AG08395 (cell line): ENCODE results near the gene C18orf32.
A peak's percentile ranks its signal among the peaks of the same experiment; 100 is the strongest.
"Not testable (repeated sequence)": the region's sequence is repeated elsewhere in the genome, so short reads cannot be mapped to it uniquely, and the experiment has no call there.

Experiments
- DNase-seq: peaks from one replicate; pipeline ENCODE4 v3.0.0; 2012; ENCODE audit warnings: mixed read lengths, low spot score

Gene C18orf32

GRCh38 chr18:49500201-49500921, 13.3 kb upstream of the C18orf32 start:
- DNase-seq: no peak

GRCh38 chr18:49499046-49499637, 12.1 kb upstream of the C18orf32 start:
- no peak for DNase-seq

GRCh38 chr18:49495480-49495879, 8.4 kb upstream of the C18orf32 start:
- no peak for DNase-seq

GRCh38 chr18:49495076-49495475, 8.0 kb upstream of the C18orf32 start:
- no peak for DNase-seq

GRCh38 chr18:49494660-49495059, 7.6 kb upstream of the C18orf32 start:
- DNase-seq: peak; percentile 38

- DNase-seq: no peak
Observed at GRCh38 chr18:49492694-49493033, 5.6 kb upstream of the C18orf32 start.

GRCh38 chr18:49491857-49492693, 5.0 kb upstream of the C18orf32 start, which contains the start of gene RPL17:
TSS of gene RPL17 (minus strand) at chr18:49492465.
- DNase-seq: peak; percentile 96

GRCh38 chr18:49491534-49491856, 4.5 kb upstream of the C18orf32 start:
- no peak for DNase-seq

- no peak for DNase-seq
Observed at GRCh38 chr18:49490246-49490762, 3.3 kb upstream of the C18orf32 start.

- no peak for DNase-seq
Observed at GRCh38 chr18:49487711-49488310, 777 bp upstream of the C18orf32 start.

- no peak for DNase-seq
Observed at GRCh38 chr18:49486606-49486952, 455 bp downstream of the C18orf32 start.

- DNase-seq: no peak
Observed at GRCh38 chr18:49486134-49486533, 900 bp downstream of the C18orf32 start.

- no peak for DNase-seq
Observed at GRCh38 chr18:49483198-49483597, 3.8 kb downstream of the C18orf32 start.

GRCh38 chr18:49481907-49482306, 5.1 kb downstream of the C18orf32 start:
- DNase-seq: no peak

- no peak for DNase-seq
Observed at GRCh38 chr18:49481317-49481716, 5.7 kb downstream of the C18orf32 start.

- no peak for DNase-seq
Observed at GRCh38 chr18:49479381-49480137, 7.5 kb downstream of the C18orf32 start.

- DNase-seq: peak; percentile 59
Observed at GRCh38 chr18:49476664-49477411, 10.2 kb downstream of the C18orf32 start.

- not testable (repeated sequence) for DNase-seq
Observed at GRCh38 chr18:49474935-49475334, 12.1 kb downstream of the C18orf32 start.

- DNase-seq: no peak
Observed at GRCh38 chr18:49473721-49474120, 13.3 kb downstream of the C18orf32 start.

- no peak for DNase-seq
Observed at GRCh38 chr18:49472459-49472858, 14.6 kb downstream of the C18orf32 start.

GRCh38 chr18:49471532-49471931, 15.5 kb downstream of the C18orf32 start:
- DNase-seq: no peak
